Smooth muscle cell (in vitro differentiated cells): Measurements from ENCODE around the gene MAPRE3. TPM values are rescaled to one million over a fixed set of nuclear protein-coding genes. Genes with fewer than 3 reads are reported as not detected.

Experiments used
- DNase-seq: peaks from one replicate; lab custom pipeline; 2025; ENCODE audit not compliant: unreplicated experiment; lab: John Stamatoyannopoulos, UW
- H2AFZ ChIP-seq: fragments of 200-600 bp; sonication (generic); 2 replicates; pipeline ENCODE4 v1.6.0; 2016; ENCODE audit warnings: antibody characterized with exemption, low read depth, mild to moderate bottlenecking
- H3F3A ChIP-seq: fragments of 200-600 bp; sonication (generic); 2 replicates; pipeline ENCODE4 v1.6.0; 2017; ENCODE audit warnings: antibody characterized with exemption, low read depth
- H3K27ac ChIP-seq: fragments of 200-600 bp; sonication (generic); 2 replicates; pipeline ENCODE4 v1.5.1; 2016; ENCODE audit warnings: low read depth, mild to moderate bottlenecking
- H3K27me3 ChIP-seq: fragments of 200-600 bp; sonication (generic); 2 replicates; pipeline ENCODE4 v1.6.1; 2016; ENCODE audit warnings: low read depth, mild to moderate bottlenecking
- H3K36me3 ChIP-seq: fragments of 200-600 bp; sonication (generic); 2 replicates; pipeline ENCODE4 v1.5.1; 2016; ENCODE audit warnings: low read depth
- H3K4me1 ChIP-seq: fragments of 200-600 bp; sonication (generic); 2 replicates; pipeline ENCODE4 v1.5.1; 2016; ENCODE audit warnings: low read depth
- H3K4me2 ChIP-seq: fragments of 200-600 bp; sonication (generic); 2 replicates; pipeline ENCODE4 v1.6.0; 2016; ENCODE audit warnings: mild to moderate bottlenecking
- H3K4me3 ChIP-seq: fragments of 200-600 bp; sonication (generic); 2 replicates; pipeline ENCODE4 v1.5.1; 2016; ENCODE audit warnings: mild to moderate bottlenecking
- H3K79me2 ChIP-seq: fragments of 200-600 bp; sonication (generic); 2 replicates; pipeline ENCODE4 v1.6.0; 2016; ENCODE audit warnings: low read depth, mild to moderate bottlenecking
- H3K9ac ChIP-seq: fragments of 200-600 bp; sonication (generic); 2 replicates; pipeline ENCODE4 v1.6.0; 2016; ENCODE audit warnings: low read depth
- H3K9me3 ChIP-seq: fragments of 200-600 bp; sonication (generic); replicated peaks from 2 replicates; pipeline ENCODE4 v1.5.1; 2016; ENCODE audit warnings: low read depth
- H4K20me1 ChIP-seq: fragments of 200-600 bp; sonication (generic); 2 replicates; pipeline ENCODE4 v1.6.0; 2016; ENCODE audit warnings: low read depth
- WGBS: methylation state at CpG from one replicate; pipeline ENCODE4 v1.1.7; 2016; ENCODE audit warnings: low lambda C conversion rate; 5-methylcytosine and 5-hydroxymethylcytosine counted together
- polyA plus RNA-seq: library from polyadenylated mRNA; unstranded; fragments of >200 nt; fragmentation: Nextera tagmentation; extraction: Ambion mirVana; gene quantifications from 2 replicates; pipeline ENCODE4 v1.2.1, GENCODE V29; 2016
- total RNA-seq: library from RNA; depleted of rRNA; stranded (reverse); fragments of >200 nt; gene quantifications from 2 replicates; pipeline ENCODE4 v1.2.3, GENCODE V29; 2014
- TF ChIP-seq, protein P1 (sequence below): fragments of 200-600 bp; sonication (generic); IDR thresholded peaks from 2 replicates; pipeline ENCODE4 v1.5.1; 2017; ENCODE audit warnings: borderline replicate concordance, mild to moderate bottlenecking, antibody characterized with exemption; ENCODE audit not compliant: insufficient read depth, poor library complexity, severe bottlenecking

The MAPRE3 gene
- total and polyA plus RNA-seq, 2 experiments from 2014 or later = 12.5 to 30.5 TPM

DNA sequence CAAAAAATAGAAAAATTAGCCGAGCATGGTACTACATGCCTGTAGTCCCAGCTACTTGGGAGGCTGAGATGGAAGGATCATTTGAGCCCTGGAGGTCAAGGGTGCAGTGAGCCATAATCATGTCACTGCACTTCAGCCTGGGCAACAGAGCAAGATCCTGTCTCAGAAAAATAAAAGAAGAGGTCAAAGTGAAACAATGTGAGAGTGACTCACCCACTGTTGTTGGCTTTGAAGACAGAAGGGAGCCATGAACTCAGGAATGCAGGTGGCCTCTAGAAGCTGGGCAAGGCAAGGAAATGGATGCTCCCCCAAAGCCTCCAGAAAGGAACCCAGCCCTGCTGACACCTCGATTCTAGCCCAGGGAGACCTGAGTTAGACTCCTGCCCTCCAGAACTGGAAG, 58.6 kb downstream of the MAPRE3 start:
- Histone ChIP-seq H3K9me3 (no peaks in the 10 kb centered on the region), H3K4me3 (no peak overlapping the region), H3K27me3 (no peaks in the 10 kb centered on the region), H3F3A (peaks cover 3% of the 10 kb centered on the region), H4K20me1 (peaks cover 35% of the 10 kb centered on the region), H3K27ac (no peak overlapping the region), H3K9ac (no peak overlapping the region), H3K4me1 (no peaks in the 10 kb centered on the region), H3K36me3 (no peaks in the 10 kb centered on the region), H3K4me2 (no peak overlapping the region), H2AFZ (no peak overlapping the region), H3K79me2 (peaks cover 22% of the 10 kb centered on the region)
- TF ChIP-seq, protein P1, sequence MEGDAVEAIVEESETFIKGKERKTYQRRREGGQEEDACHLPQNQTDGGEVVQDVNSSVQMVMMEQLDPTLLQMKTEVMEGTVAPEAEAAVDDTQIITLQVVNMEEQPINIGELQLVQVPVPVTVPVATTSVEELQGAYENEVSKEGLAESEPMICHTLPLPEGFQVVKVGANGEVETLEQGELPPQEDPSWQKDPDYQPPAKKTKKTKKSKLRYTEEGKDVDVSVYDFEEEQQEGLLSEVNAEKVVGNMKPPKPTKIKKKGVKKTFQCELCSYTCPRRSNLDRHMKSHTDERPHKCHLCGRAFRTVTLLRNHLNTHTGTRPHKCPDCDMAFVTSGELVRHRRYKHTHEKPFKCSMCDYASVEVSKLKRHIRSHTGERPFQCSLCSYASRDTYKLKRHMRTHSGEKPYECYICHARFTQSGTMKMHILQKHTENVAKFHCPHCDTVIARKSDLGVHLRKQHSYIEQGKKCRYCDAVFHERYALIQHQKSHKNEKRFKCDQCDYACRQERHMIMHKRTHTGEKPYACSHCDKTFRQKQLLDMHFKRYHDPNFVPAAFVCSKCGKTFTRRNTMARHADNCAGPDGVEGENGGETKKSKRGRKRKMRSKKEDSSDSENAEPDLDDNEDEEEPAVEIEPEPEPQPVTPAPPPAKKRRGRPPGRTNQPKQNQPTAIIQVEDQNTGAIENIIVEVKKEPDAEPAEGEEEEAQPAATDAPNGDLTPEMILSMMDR = no peak
- 95% methylated on average over 2 of the region's 2 CpGs for WGBS
- no peak for DNase-seq

DNA sequence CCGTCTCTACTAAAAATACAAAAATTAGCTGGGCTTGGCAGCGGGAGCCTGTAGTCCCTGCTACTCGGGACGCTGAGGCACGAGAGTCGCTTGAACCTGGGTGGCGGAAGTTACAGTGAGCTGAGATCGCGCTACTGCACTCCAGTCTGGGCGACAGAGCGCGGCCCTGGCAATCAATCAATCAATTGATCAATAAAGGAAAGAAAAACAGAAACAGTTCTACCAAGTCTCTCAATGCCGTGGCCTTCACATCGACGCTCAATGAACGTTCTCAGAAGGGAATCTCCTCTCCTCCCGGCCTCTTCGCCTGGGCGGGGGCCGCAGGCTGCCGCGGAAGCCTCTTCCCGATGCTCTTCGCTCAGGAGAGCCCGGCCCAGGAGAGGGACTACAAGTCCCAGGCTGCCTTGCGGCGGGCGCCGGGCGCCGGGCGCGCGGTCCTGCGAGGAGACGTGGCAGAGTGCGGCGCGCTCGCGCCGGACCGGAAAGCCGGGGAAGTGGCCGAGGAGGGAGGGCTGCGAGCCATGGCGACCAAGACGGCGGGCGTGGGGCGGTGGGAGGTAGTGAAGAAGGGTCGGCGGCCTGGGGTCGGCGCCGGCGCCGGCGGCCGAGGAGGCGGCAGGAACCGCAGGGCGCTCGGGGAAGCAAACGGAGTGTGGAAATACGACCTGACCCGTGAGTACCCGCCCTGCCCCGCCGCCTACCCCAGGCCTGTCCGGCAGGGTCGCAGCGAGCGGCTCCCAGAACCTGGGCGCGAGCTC, 62.2 kb downstream of the MAPRE3 start, which contains the start of gene TMEM214:
Gene TMEM214 (plus strand): TSS at position 471 of the 758 bp plus-strand sequence. CDS start 51 bp downstream, at position 522.
- peaks cover 44% of the 10 kb centered on the region for H3K79me2 ChIP-seq
- no peaks in the 10 kb centered on the region for H3K4me1 ChIP-seq
- DNase-seq = peak; percentile 53
- peaks cover 11% of the 10 kb centered on the region for H3F3A ChIP-seq
- TF ChIP-seq, protein P1 = no peak
- H3K4me3 ChIP-seq = peak within 1 kb of the TSS; percentile 95
- H3K27me3 ChIP-seq = no peaks in the 10 kb centered on the region
- peak within 1 kb of the TSS; percentile 97 for H3K9ac ChIP-seq
- peak within 1 kb of the TSS; percentile 94 for H2AFZ ChIP-seq
- H3K27ac ChIP-seq = peak within 1 kb of the TSS; percentile 61
- peaks cover 45% of the 10 kb centered on the region for H4K20me1 ChIP-seq
- H3K9me3 ChIP-seq = no peaks in the 10 kb centered on the region
- H3K4me2 ChIP-seq = peak within 1 kb of the TSS; percentile 95
- 2% methylated on average over 64 of the region's 76 CpGs for WGBS
- H3K36me3 ChIP-seq = peaks cover 8% of the 10 kb centered on the region

DNA sequence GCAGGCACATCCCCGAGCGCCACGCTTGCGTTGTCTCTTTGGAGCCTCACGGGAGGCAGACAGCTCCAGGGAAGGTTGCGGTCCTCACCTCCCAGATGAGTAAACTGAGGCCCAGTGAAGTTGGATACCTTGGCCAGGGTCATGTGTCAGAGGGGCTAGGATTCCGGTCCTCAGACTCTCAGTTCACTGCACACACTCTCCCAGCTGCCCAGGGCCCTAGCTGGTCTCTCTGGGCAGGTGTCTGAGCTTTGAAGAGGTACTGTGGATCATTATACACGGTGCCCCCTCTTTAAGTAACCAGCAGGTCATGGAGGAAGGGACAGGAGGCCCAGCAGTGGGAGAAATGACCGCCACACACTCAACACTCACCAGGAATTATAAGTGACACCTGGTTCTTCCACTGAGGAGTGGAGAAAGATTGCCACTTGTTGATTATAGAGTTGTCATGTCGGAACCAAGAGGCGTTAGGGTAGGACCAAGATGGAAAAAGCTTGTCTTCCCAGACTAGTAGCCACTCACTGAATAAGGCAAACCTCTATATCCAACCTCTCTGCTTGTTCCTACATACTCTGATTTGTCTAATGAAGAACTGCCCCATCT, 62.9 kb downstream of the MAPRE3 start:
- peak overlapping the region; percentile 95 for H3K4me3 ChIP-seq
- H3K9me3 ChIP-seq = no peaks in the 10 kb centered on the region
- peaks cover 44% of the 10 kb centered on the region for H3K79me2 ChIP-seq
- H3K4me2 ChIP-seq = peak overlapping the region; percentile 95
- H2AFZ ChIP-seq = no peak overlapping the region
- H3K27me3 ChIP-seq = no peaks in the 10 kb centered on the region
- H3K9ac ChIP-seq = peak overlapping the region; percentile 97
- H3F3A ChIP-seq = peaks cover 12% of the 10 kb centered on the region
- TF ChIP-seq, protein P1 = no peak
- H3K36me3 ChIP-seq = peaks cover 8% of the 10 kb centered on the region
- peaks cover 49% of the 10 kb centered on the region for H4K20me1 ChIP-seq
- 20% methylated on average over 11 of the region's 11 CpGs for WGBS
- H3K4me1 ChIP-seq = no peaks in the 10 kb centered on the region
- no peak for DNase-seq
- H3K27ac ChIP-seq = peak overlapping the region; percentile 61
